ENCODE data around the gene KRTAP9-7.

KRTAP9-7 gene

DNA sequence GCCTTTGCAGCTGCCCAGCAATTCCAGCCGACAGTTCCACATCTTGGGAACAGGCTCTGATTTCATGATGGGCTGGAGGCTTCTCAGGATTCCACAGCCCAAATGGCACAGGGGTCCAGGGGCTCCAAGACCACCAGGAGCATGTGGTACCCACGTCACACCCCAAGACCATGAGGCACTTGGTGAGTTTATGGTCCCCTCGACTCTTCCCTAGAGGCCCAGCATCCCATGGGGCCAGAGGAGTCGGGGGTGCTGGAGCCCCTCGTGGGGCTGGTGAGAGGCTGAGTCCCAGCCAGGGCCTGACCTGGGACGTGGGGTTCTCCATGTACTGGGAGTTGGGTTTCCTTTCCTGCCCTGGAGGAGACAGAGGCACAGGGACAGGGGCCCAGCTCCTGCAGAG is 50.1 kb downstream of the KRTAP9-7 start:
- DNase-seq (ENCODE audit: low read depth) = no peak
- TF ChIP-seq, protein P1, sequence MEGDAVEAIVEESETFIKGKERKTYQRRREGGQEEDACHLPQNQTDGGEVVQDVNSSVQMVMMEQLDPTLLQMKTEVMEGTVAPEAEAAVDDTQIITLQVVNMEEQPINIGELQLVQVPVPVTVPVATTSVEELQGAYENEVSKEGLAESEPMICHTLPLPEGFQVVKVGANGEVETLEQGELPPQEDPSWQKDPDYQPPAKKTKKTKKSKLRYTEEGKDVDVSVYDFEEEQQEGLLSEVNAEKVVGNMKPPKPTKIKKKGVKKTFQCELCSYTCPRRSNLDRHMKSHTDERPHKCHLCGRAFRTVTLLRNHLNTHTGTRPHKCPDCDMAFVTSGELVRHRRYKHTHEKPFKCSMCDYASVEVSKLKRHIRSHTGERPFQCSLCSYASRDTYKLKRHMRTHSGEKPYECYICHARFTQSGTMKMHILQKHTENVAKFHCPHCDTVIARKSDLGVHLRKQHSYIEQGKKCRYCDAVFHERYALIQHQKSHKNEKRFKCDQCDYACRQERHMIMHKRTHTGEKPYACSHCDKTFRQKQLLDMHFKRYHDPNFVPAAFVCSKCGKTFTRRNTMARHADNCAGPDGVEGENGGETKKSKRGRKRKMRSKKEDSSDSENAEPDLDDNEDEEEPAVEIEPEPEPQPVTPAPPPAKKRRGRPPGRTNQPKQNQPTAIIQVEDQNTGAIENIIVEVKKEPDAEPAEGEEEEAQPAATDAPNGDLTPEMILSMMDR (IDR thresholded peaks at IDR 0.05; ENCODE audit: low read length, missing control alignments) = no peak
- no peak overlapping the region for H3K4me3 ChIP-seq (replicated peaks; ENCODE audit: low read depth, low read length)
